Type B pancreatic cell (in vitro differentiated cells): ENCODE data around the gene WDR37. TPM values are rescaled to one million over a fixed set of nuclear protein-coding genes. Genes with fewer than 3 reads are reported as not detected.
A peak's percentile ranks its signal among the peaks of the same experiment; 100 is the strongest.
"Not testable (repeated sequence)": the region's sequence is repeated elsewhere in the genome, so short reads cannot be mapped to it uniquely, and the experiment has no call there.

ENCODE experiments used
- DNase-seq: peaks from one replicate; pipeline ENCODE4 v3.0.0; 2021; ENCODE audit warnings: mixed read lengths; ENCODE audit not compliant: unreplicated experiment; ENCODE audit errors: extremely low spot score
- H3K27ac Mint-ChIP-seq: 2 replicates; pipeline ENCODE4 v1.8.0; 2021; ENCODE audit warnings: mild to moderate bottlenecking, mixed read lengths
- H3K27me3 Mint-ChIP-seq: 2 replicates; pipeline ENCODE4 v1.8.0; 2021; ENCODE audit warnings: mixed read lengths
- H3K36me3 Mint-ChIP-seq: 2 replicates; pipeline ENCODE4 v1.8.0; 2021; ENCODE audit warnings: mixed read lengths
- H3K4me1 Mint-ChIP-seq: one replicate; pipeline ENCODE4 v1.8.0; 2021; ENCODE audit warnings: mixed read lengths; ENCODE audit not compliant: unreplicated experiment
- H3K4me3 Mint-ChIP-seq: 2 replicates; pipeline ENCODE4 v1.8.0; 2021; ENCODE audit warnings: mild to moderate bottlenecking, mixed read lengths
- H3K9me3 Mint-ChIP-seq: 2 replicates; pipeline ENCODE4 v1.8.0; 2021; ENCODE audit warnings: mixed read lengths
- total RNA-seq: library from RNA; stranded (reverse); gene quantifications from 2 replicates; pipeline ENCODE4 v1.2.1, GENCODE V29; 2021; ENCODE audit warnings: low replicate concordance
- TF ChIP-seq, protein P1 (sequence below): fragments of 200-600 bp; sonication (generic); conservative IDR thresholded peaks from 2 replicates; pipeline ENCODE4 v1.5.0; 2021; ENCODE audit warnings: antibody characterized with exemption, mild to moderate bottlenecking

The WDR37 gene
- total RNA-seq, 1 donor from 2014 or later, result 16.2 TPM

DNA sequence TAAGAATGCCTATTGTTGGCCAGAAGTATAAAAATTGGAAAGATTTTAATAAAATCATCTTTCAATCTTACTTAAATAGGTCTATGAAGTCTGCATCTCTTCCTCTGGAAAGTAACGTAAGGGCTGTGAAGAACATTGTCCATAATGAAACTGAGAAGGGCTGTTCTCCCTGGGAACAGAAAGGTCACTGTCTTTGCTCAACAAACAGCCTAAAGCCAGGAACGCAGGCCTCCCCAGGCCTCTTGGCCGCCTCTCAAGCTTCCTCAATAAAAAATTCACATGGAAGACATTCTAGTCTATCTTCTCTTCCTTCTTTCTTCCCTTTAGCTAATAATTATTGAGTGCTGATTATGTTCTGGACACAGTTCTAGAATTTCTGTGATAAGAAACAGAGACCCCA lies 21.4 kb upstream of the WDR37 start:
- no peak for DNase-seq
- Mint-ChIP-seq H3K4me1 (peaks cover 5% of the 10 kb centered on the region), H3K27me3 (no peaks in the 10 kb centered on the region), H3K4me3 (no peak overlapping the region), H3K9me3 (no peaks in the 10 kb centered on the region), H3K36me3 (peaks cover 4% of the 10 kb centered on the region), H3K27ac (no peak overlapping the region)
- TF ChIP-seq, protein P1, sequence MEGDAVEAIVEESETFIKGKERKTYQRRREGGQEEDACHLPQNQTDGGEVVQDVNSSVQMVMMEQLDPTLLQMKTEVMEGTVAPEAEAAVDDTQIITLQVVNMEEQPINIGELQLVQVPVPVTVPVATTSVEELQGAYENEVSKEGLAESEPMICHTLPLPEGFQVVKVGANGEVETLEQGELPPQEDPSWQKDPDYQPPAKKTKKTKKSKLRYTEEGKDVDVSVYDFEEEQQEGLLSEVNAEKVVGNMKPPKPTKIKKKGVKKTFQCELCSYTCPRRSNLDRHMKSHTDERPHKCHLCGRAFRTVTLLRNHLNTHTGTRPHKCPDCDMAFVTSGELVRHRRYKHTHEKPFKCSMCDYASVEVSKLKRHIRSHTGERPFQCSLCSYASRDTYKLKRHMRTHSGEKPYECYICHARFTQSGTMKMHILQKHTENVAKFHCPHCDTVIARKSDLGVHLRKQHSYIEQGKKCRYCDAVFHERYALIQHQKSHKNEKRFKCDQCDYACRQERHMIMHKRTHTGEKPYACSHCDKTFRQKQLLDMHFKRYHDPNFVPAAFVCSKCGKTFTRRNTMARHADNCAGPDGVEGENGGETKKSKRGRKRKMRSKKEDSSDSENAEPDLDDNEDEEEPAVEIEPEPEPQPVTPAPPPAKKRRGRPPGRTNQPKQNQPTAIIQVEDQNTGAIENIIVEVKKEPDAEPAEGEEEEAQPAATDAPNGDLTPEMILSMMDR, result no peak

GRCh38 chr10:1035201-1035600 lies 21.0 kb upstream of the WDR37 start:
- no peak overlapping the region for H3K27ac Mint-ChIP-seq
- peaks cover 5% of the 10 kb centered on the region for H3K4me1 Mint-ChIP-seq
- H3K36me3 Mint-ChIP-seq, result peaks cover 4% of the 10 kb centered on the region
- H3K4me3 Mint-ChIP-seq, result no peak overlapping the region
- no peak for DNase-seq
- TF ChIP-seq, protein P1, result no peak
- no peaks in the 10 kb centered on the region for H3K9me3 Mint-ChIP-seq
- no peaks in the 10 kb centered on the region for H3K27me3 Mint-ChIP-seq

DNA sequence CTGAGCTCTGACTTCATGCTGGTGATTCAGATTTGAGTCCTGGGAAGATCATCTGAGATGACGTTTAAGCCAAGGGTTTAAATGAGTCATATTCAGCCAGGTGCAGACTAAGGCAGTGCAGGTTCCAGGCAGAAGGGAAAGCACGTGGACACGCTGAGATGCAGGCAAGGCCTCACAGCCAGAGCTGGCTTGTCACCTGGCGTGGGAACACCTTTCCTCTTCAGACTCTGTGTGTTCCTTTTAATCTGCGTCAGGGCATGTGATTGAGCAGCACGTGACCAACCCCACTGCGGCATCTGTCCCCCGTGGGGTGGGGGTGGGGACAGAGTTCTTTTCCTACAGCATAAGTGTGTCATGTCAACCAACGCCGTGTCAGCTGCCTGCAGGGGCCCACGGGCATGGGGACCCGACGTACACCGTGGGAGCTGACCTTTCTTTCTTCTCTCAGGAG lies 19.8 kb upstream of the WDR37 start:
- peaks cover 4% of the 10 kb centered on the region for H3K36me3 Mint-ChIP-seq
- no peak for DNase-seq
- H3K4me1 Mint-ChIP-seq, result peaks cover 5% of the 10 kb centered on the region
- H3K9me3 Mint-ChIP-seq, result no peaks in the 10 kb centered on the region
- peak overlapping the region; percentile 56 for H3K27ac Mint-ChIP-seq
- no peaks in the 10 kb centered on the region for H3K27me3 Mint-ChIP-seq
- no peak overlapping the region for H3K4me3 Mint-ChIP-seq
- TF ChIP-seq, protein P1, result no peak

- peaks cover 5% of the 10 kb centered on the region for H3K4me1 Mint-ChIP-seq
- TF ChIP-seq, protein P1, result no peak
- H3K27me3 Mint-ChIP-seq, result no peaks in the 10 kb centered on the region
- H3K27ac Mint-ChIP-seq, result no peak overlapping the region
- no peak overlapping the region for H3K4me3 Mint-ChIP-seq
- H3K36me3 Mint-ChIP-seq, result peaks cover 4% of the 10 kb centered on the region
- no peak for DNase-seq
- no peaks in the 10 kb centered on the region for H3K9me3 Mint-ChIP-seq
Observed at GRCh38 chr10:1037098-1037497, 19.1 kb upstream of the WDR37 start.

DNA sequence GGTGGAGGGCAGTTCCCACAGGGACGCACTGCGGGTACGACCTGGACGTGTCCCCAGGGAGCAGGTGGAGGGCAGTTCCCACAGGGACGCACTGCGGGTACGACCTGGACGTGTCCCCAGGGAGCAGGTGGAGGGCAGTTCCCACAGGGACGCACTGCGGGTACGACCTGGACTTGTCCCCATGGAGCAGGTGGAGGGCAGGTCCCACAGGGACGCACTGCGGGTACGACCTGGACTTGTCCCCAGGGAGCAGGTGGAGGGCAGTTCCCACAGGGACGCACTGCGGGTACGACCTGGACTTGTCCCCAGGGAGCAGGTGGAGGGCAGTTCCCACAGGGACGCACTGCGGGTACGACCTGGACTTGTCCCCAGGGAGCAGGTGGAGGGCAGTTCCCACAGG lies 17.4 kb upstream of the WDR37 start:
- not testable (repeated sequence) for H3K27ac Mint-ChIP-seq, H3K4me3 Mint-ChIP-seq, H3K36me3 Mint-ChIP-seq, DNase-seq, H3K4me1 Mint-ChIP-seq, H3K27me3 Mint-ChIP-seq, H3K9me3 Mint-ChIP-seq

DNA sequence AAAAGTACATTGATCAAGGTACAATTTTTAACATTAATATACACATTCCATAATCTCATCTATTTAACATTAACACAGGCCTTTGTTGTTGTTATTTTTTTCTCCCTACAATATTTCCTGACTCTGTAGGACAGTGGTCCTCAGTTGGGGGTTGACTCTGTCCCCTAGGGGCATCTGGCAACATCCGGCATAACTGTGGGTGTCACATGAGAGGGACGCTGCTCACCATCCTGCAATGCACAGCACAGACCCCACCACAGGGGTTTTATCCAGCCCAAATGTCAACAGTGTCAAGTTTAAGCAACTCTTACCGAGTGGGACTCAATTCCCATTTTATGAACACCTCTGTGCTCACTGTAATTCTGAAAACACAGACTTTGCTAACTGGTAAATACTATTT lies 16.1 kb upstream of the WDR37 start:
- Mint-ChIP-seq H3K27me3 (no peaks in the 10 kb centered on the region), H3K36me3 (peaks cover 3% of the 10 kb centered on the region), H3K4me1 (peaks cover 15% of the 10 kb centered on the region), H3K27ac (no peak overlapping the region), H3K4me3 (no peak overlapping the region), H3K9me3 (no peaks in the 10 kb centered on the region)
- DNase-seq, result no peak
- TF ChIP-seq, protein P1, result no peak
